ENCODE data around the gene ZNF469.

GRCh38 chr16:88338896-88339295, 43.9 kb upstream of the ZNF469 start:
- TF ChIP-seq, protein P1, sequence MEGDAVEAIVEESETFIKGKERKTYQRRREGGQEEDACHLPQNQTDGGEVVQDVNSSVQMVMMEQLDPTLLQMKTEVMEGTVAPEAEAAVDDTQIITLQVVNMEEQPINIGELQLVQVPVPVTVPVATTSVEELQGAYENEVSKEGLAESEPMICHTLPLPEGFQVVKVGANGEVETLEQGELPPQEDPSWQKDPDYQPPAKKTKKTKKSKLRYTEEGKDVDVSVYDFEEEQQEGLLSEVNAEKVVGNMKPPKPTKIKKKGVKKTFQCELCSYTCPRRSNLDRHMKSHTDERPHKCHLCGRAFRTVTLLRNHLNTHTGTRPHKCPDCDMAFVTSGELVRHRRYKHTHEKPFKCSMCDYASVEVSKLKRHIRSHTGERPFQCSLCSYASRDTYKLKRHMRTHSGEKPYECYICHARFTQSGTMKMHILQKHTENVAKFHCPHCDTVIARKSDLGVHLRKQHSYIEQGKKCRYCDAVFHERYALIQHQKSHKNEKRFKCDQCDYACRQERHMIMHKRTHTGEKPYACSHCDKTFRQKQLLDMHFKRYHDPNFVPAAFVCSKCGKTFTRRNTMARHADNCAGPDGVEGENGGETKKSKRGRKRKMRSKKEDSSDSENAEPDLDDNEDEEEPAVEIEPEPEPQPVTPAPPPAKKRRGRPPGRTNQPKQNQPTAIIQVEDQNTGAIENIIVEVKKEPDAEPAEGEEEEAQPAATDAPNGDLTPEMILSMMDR (optimal IDR thresholded peaks at IDR 0.05 in 1 of 3, IDR thresholded peaks at IDR 0.05 in 1 of 3, conservative IDR thresholded peaks at IDR 0.05 in 1 of 3; ENCODE audit: extremely low read depth in 1 of 3, insufficient read depth in 2 of 3, low read length in 3 of 3) = no peak
- TF ChIP-seq EZH2 (IDR thresholded peaks at IDR 0.05; ENCODE audit: low read length) = no peak
